Gastrocnemius medialis (tissue), 4 donors: ENCODE results near the gene ATP5PD. TPM values are rescaled to one million over a fixed set of nuclear protein-coding genes. Genes with fewer than 3 reads are reported as not detected.

Experiments used
- ATAC-seq, 2 donors: fragments of 150-250 bp; one replicate each; pipeline ENCODE4 v1.9.1; 2016
- DNase-seq, 2 donors: peaks; one replicate each; pipeline ENCODE4 v3.0.0-alpha.2; 2019
- H3K27ac ChIP-seq, 4 donors: fragments of 200-600 bp; sonication (generic); 1 replicate in 1 of 4; 2 replicates in 3 of 4; pipeline ENCODE4 v1.5.1; 2016 to 2018; ENCODE audit warnings: mild to moderate bottlenecking in 2 of 4, moderate library complexity in 1 of 4
- H3K27me3 ChIP-seq, 3 donors: fragments of 200-600 bp; sonication (generic) in 2 of 3; 1 replicate in 1 of 3; 2 replicates in 2 of 3; pipeline versions ENCODE4 v1.5.1 to v1.6.0; 2016 to 2019; ENCODE audit warnings: mild to moderate bottlenecking in 1 of 3, moderate library complexity in 1 of 3
- H3K36me3 ChIP-seq, 2 donors: fragments of 200-600 bp; sonication (generic) in 1 of 2; one replicate each; pipeline ENCODE4 v1.5.1; 2017 to 2018
- H3K4me1 ChIP-seq, 2 donors: fragments of 200-600 bp; sonication (generic) in 1 of 2; one replicate each; pipeline ENCODE4 v1.5.1; 2016 to 2017; ENCODE audit warnings: mild to moderate bottlenecking in 2 of 2
- H3K4me3 ChIP-seq, 4 donors: fragments of 200-600 bp; sonication (generic) in 3 of 4; 1 replicate in 1 of 4; 2 replicates in 3 of 4; pipeline ENCODE4 v1.5.1; 2016 to 2019; ENCODE audit warnings: mild to moderate bottlenecking in 2 of 4
- H3K9me3 ChIP-seq, 3 donors: fragments of 200-600 bp; sonication (generic) in 2 of 3; 1 replicate in 1 of 3; 2 replicates in 2 of 3; pipeline ENCODE4 v1.5.1; 2016 to 2019
- CTCF ChIP-seq, 5 experiments: fragments of 450-650 bp in 3 of 5; fragments of 200-600 bp in 2 of 5; sonication (generic) in 2 of 5; IDR thresholded peaks in 4 of 5; conservative IDR thresholded peaks in 1 of 5; 1 replicate in 4 of 5; 2 replicates in 1 of 5; pipeline ENCODE4 v1.5.1; 2016 to 2019; ENCODE audit warnings: antibody characterized with exemption in 5 of 5, mild to moderate bottlenecking in 3 of 5, moderate library complexity in 3 of 5
- POLR2A ChIP-seq, 2 donors: fragments of 450-650 bp; IDR thresholded peaks; one replicate each; pipeline ENCODE4 v1.6.1; 2017; ENCODE audit warnings: antibody characterized with exemption in 2 of 2, mild to moderate bottlenecking in 2 of 2, moderate library complexity in 2 of 2
- in situ Hi-C, 4 donors: fragments of 200-750 bp; cut with MboI; loops; one replicate each; pipeline versions ENCODE4 v1.15.0 to v1.8.0; 2017; ENCODE audit warnings: low sequenced_read_pairs in 4 of 4
- intact Hi-C: fragments of 100-400 bp; cut with DNase I; formaldehyde crosslinking; loops from one replicate; pipeline ENCODE4 v1.15.1; 2023; ENCODE audit warnings: low total_unique reads
- total RNA-seq, 4 donors: library from RNA; depleted of rRNA; stranded (reverse); fragments of >200 nt; gene quantifications; one replicate each; pipeline versions ENCODE4 v1.1.0 to v1.2.3, GENCODE V29; 2016

ATP5PD gene
- total RNA-seq, 4 donors from 2014 or later, result 377 to 495 (median 491) TPM

DNA sequence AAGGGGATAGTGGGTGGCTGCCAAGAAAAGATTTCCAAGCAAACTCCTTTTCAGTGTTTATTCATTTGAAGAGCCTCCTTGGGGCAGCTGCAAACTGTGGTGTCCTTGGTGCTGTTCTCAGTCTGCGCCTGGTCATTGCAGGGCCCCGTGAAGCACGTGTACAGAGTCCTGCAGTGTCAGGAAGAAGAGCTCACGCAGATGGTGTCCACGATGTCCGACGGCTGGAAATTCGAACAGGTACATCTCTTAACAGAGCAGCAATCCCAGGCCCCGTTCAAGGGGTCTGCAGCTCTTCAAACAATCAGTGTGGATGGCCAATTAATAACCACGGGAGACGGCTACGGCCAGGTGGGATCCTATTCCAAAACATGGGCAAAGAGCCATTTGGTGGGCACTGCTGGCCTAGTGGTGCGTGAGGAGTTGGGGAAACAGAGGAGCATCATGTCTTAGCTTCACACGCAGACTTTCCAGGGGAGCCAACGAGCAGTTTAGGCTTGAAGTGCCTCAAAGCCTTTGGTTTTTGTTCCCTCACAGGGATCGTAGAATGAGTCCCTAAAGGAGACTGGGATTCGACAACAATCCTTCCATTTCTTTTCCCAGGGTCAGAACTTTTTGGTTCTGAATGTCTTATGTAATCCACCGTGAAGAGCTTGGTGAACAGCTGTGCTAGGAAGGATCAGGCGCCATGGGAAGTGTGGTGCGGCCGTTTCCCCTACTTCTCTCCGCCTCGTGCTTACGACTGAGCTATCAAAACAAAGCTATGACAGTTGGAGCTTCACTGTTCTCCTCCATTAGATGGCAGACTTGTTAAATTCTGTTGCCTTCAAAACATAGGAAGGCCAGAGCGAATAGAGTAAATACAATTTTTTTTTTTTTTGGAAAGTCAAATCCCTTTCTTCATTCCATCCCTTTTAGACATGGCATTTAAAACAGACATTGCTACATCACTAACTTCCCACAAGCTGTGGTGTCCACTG is 12.9 kb upstream of the ATP5PD start:
- Histone ChIP-seq H3K27ac (peak overlapping the region; percentile 73 to 91 (median 82)), H3K27me3 (no peaks in the 10 kb centered on the region), H3K4me3 (peak overlapping the region in 2 of 4 donors; percentile 0 to 30), H3K9me3 (no peaks in the 10 kb centered on the region), H3K36me3 (peaks cover 0 to 45% of the 10 kb centered on the region in 2 donors), H3K4me1 (peaks cover 17 to 18% of the 10 kb centered on the region in 2 donors)
- peak in 1 of 2 donors; percentile 61 for DNase-seq
- intact Hi-C loops, result loop anchor here (1.0 to 10.0 kb wide), 4 partner anchors 51 to 143 kb away; partner anchors contain the start of gene NT5C
- peak; percentile 96 for ATAC-seq
- in situ Hi-C loops, result no loop called here
- TF ChIP-seq POLR2A (IDR thresholded peaks at IDR 0.05) (no peak), CTCF (IDR thresholded peaks at IDR 0.05 in 4 of 5, conservative IDR thresholded peaks at IDR 0.05 in 1 of 5) (peak; percentile 29 to 54 (median 46))

- DNase-seq (no peak), ATAC-seq (no peak)
- TF ChIP-seq CTCF (IDR thresholded peaks at IDR 0.05 in 4 of 5, conservative IDR thresholded peaks at IDR 0.05 in 1 of 5) (no peak), POLR2A (IDR thresholded peaks at IDR 0.05) (no peak)
- in situ Hi-C loops (no loop called here), intact Hi-C loops (no loop called here)
- Histone ChIP-seq H3K27me3 (no peaks in the 10 kb centered on the region), H3K4me1 (peaks cover 16 to 17% of the 10 kb centered on the region in 2 donors), H3K9me3 (no peaks in the 10 kb centered on the region), H3K36me3 (peaks cover 0 to 37% of the 10 kb centered on the region in 2 donors), H3K4me3 (no peak overlapping the region), H3K27ac (no peak overlapping the region)
These were observed 5.2 kb upstream of the ATP5PD start for GRCh38 chr17:75051941-75052340.

GRCh38 chr17:75049706-75050105 is 2.9 kb upstream of the ATP5PD start:
- Histone ChIP-seq H3K9me3 (no peaks in the 10 kb centered on the region), H3K27ac (no peak overlapping the region), H3K4me3 (no peak overlapping the region), H3K36me3 (peaks cover 0 to 33% of the 10 kb centered on the region in 2 donors), H3K4me1 (peaks cover 23 to 28% of the 10 kb centered on the region in 2 donors), H3K27me3 (no peaks in the 10 kb centered on the region)
- ATAC-seq (no peak), DNase-seq (no peak)
- TF ChIP-seq CTCF (IDR thresholded peaks at IDR 0.05 in 4 of 5, conservative IDR thresholded peaks at IDR 0.05 in 1 of 5), result no peak
- TF ChIP-seq POLR2A (IDR thresholded peaks at IDR 0.05), result no peak
- in situ Hi-C loops (no loop called here), intact Hi-C loops (no loop called here)

DNA sequence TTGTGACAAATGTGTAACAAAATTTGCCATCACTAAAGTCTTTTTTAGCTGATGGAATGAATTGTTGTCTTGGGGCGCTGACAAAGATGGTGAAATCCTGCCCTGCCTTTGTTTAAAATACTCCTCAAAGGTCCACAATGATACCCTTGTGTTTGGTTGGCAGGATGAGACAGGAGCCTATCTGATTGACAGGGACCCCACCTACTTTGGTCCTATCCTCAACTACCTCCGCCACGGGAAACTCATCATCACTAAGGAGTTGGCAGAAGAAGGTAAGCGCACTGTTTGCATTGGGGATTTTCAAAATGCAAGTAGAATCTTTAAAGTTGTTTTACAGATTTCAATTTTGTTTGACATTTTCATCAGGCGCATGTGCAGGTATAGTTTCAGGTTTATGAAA is 2.3 kb upstream of the ATP5PD start:
- intact Hi-C loops, result no loop called here
- in situ Hi-C loops, result no loop called here
- H3K36me3 ChIP-seq, result peaks cover 0 to 27% of the 10 kb centered on the region in 2 donors

More for the DNA sequence above, 2.3 kb upstream of the ATP5PD start:
- H3K9me3 ChIP-seq, result no peaks in the 10 kb centered on the region
- H3K4me3 ChIP-seq, result no peak overlapping the region
- DNase-seq (no peak), ATAC-seq (no peak)
- no peaks in the 10 kb centered on the region for H3K27me3 ChIP-seq
- TF ChIP-seq CTCF (IDR thresholded peaks at IDR 0.05 in 4 of 5, conservative IDR thresholded peaks at IDR 0.05 in 1 of 5) (no peak), POLR2A (IDR thresholded peaks at IDR 0.05) (no peak)
- H3K4me1 ChIP-seq, result peaks cover 26 to 28% of the 10 kb centered on the region in 2 donors
- peak overlapping the region in 2 of 4 donors; percentile 98 for H3K27ac ChIP-seq
